ENCODE measurements around the gene TNFAIP8.
A peak's percentile ranks its signal among the peaks of the same experiment; 100 is the strongest.

Gene TNFAIP8

DNA sequence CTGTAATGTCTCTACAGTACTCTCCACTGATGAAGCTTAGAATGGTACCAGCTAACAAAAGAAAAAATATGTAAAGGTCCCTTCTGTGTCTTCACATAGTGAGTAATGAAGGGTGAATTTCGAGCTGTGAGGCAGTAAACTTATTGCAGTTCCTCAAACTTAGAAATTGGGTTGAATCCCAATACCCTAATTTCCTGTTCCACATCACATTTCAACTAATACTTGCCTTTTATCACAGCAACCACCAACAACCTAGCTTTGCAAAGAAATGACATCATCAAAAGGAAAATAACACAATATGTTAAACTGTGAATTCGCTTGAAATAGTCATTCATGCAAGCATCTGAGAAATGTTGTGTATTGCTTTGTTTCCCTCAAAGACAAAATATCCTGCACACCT is 9.4 kb upstream of the TNFAIP8 start:
- DNase-seq (ENCODE audit: low read depth): no peak

DNA sequence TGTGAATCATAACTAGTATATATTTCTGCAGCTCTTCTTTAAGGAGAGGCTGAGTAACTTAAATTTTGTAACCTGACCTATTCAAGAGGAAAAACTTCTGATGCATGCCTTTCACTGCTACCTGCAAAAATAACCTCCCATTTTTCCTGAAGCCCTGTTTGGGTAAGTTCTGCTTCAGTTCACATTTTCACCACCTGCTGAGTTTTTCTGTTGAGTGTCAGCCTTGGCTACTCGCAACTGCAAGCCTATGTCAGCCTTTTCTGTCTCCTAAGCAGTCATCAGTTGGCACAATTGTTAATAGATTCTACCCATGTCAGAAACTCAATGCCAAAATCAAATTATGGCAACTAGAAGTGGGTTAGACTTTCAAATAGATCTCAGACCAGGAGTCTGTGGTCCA is 8.2 kb upstream of the TNFAIP8 start:
- DNase-seq (ENCODE audit: low read depth): no peak

GRCh38 chr5:119347991-119348390 is 7.8 kb upstream of the TNFAIP8 start:
- no peak for DNase-seq (ENCODE audit: low read depth)

DNA sequence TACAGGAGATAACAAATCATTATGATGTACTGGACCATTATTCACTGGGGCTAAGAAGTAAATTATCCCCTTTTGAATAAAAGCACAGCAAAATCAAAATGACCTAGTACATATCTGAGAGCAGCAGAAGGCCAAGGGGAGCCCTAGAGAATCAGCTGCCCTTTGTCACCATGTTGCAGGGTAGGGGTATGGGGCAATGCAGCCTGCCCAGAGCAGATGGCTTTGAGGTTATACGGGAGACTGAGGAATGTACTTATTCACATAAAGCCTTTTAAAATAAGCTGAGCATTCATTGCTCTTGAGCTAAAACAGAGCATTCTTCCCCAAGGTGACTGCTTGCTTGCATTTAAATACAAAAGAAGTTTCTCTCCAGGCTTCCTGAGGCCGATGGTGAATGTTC is 2.6 kb upstream of the TNFAIP8 start:
- no peak for DNase-seq (ENCODE audit: low read depth)

GRCh38 chr5:119353686-119354366 is 2.0 kb upstream of the TNFAIP8 start:
- DNase-seq (ENCODE audit: low read depth): no peak

- no peak for DNase-seq (ENCODE audit: low read depth)
Measured at GRCh38 chr5:119354537-119355243, 1.1 kb upstream of the TNFAIP8 start.

DNA sequence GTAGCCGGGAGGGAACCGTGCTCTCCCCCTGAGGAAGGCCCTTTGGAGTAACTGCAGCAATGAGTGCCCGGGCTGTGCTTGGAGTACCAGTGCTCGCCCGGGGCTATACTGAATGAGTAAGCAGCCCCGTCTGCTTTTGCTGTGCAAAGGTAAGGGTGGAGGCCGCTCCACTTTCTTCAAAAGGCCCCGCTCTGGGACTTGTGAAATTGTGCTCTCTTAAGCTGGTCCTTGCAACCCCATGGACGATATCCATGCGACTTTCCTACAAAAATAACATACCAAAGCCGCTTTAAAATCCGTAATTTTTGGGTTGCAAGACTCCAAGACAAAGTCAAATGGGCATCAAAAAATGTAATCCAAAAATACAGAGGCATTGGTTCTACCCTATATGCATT is 578 bp upstream of the TNFAIP8 start:
- peak; percentile 37 for DNase-seq (ENCODE audit: low read depth)

- no peak for DNase-seq (ENCODE audit: low read depth)
Measured at GRCh38 chr5:119356612-119357188, 881 bp downstream of the TNFAIP8 start.

DNA sequence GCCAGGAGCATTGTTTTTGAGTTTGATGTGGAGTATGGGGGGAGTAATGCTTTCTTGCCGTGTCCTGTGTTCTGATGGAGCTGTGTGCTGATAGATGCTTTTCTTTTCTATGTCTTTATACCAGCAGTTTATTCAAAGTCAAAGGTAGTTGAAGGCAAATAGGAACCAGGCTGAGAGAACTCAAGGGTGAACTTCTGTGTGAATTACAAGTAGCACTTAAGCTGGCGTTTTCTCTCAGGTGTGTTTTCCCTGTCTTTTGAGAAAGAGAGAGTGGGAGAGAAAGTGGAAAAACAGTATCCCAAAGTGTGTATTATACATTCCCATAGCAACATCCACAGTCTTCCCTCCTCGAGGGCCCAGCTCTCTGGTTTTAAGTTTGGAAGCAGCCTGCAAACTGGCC is 1.5 kb downstream of the TNFAIP8 start:
- no peak for DNase-seq (ENCODE audit: low read depth)

DNA sequence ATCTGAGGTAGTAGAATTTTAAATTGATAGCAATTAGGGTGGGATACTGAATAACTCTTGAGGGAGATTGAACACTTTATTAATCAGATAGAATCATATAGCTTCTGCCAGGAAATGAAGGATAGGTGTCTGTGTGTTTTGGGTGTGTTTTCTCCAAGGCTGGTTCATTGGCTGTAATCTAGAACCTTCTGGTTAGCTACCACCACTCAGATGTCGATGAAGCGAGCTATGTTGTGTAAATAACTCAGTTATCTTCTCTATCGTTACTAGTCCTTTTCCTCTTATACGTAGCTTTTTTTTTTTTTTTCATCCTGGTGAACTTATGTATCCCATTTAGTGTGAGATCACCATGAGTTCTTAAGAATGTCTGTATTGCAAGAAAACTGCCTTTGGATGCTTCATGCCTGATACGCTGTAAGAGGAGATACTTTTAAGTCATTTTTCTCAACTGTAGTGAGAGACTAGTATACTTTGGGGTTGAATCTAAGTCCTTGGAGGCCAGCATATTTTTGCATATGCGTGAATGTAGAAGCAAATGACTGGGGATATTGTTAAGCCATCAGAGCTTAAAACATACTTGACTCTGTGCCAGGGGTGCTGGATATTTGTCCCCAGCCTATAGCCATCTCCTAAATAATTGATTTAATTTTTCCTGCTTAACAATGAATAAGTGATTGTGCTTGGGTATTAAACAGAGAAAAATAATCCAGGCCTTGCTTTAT is 2.1 kb downstream of the TNFAIP8 start:
- no peak for DNase-seq (ENCODE audit: low read depth)

- no peak for DNase-seq (ENCODE audit: low read depth)
Measured at GRCh38 chr5:119358530-119358900, 2.7 kb downstream of the TNFAIP8 start.

DNA sequence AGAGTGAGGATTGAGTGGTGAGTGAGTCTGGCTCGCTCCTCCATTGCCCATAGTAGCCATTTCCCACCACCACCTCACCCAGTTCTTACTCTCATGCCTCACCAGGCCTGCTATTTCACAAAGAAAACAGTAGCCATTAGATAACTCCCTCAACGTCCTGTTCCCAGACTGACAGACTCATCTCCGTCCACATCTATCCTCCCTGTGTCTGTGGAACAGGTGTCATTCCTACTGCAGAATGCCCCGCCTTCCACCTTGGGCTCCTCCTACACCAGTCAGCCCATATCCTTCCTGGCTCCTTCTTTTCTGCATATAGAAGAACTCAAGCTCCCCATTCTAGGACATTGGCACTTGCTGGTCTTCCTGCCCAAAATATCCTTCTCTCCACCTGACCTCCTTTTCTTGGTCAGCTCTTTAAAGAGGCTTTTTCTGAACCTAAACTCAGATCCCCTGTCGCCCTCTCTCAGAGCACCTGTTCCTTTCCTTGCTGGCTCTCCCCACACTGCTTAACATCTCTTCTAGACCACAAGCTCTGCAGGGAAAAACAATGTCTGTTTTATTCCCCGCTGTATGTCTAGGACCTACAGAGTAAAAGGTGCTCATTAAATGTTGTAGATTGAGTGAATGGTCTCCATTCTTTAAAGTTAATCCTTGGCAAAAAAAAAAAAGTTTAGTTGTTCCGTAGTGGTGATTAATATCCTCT is 3.2 kb downstream of the TNFAIP8 start:
- no peak for DNase-seq (ENCODE audit: low read depth)

GRCh38 chr5:119359737-119360413 is 4.1 kb downstream of the TNFAIP8 start:
- no peak for DNase-seq (ENCODE audit: low read depth)

GRCh38 chr5:119360905-119361593 is 5.2 kb downstream of the TNFAIP8 start:
- no peak for DNase-seq (ENCODE audit: low read depth)

GRCh38 chr5:119361594-119362125 is 5.8 kb downstream of the TNFAIP8 start:
- no peak for DNase-seq (ENCODE audit: low read depth)

GRCh38 chr5:119362714-119363113 is 6.9 kb downstream of the TNFAIP8 start:
- no peak for DNase-seq (ENCODE audit: low read depth)

GRCh38 chr5:119363271-119363670 is 7.5 kb downstream of the TNFAIP8 start:
- no peak for DNase-seq (ENCODE audit: low read depth)

DNA sequence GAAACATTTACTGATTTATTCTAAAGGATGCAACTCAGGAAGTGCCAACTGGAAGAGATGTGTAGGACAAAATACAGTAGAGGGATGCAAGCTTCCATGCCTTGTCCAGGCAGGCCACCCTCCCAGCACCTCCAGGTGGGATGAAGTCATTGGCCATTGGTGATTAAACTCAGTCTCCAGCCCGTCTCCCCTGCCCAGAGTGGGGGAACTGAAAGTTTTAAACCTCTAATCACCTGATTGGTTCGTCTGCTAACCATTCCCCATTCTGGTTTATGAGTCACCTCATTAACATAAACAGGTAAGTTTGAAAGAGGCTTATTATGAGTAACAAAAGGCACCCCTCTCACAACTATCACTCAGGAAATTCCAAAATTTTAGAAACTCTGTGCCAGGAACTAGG is 8.1 kb downstream of the TNFAIP8 start:
- no peak for DNase-seq (ENCODE audit: low read depth)

DNA sequence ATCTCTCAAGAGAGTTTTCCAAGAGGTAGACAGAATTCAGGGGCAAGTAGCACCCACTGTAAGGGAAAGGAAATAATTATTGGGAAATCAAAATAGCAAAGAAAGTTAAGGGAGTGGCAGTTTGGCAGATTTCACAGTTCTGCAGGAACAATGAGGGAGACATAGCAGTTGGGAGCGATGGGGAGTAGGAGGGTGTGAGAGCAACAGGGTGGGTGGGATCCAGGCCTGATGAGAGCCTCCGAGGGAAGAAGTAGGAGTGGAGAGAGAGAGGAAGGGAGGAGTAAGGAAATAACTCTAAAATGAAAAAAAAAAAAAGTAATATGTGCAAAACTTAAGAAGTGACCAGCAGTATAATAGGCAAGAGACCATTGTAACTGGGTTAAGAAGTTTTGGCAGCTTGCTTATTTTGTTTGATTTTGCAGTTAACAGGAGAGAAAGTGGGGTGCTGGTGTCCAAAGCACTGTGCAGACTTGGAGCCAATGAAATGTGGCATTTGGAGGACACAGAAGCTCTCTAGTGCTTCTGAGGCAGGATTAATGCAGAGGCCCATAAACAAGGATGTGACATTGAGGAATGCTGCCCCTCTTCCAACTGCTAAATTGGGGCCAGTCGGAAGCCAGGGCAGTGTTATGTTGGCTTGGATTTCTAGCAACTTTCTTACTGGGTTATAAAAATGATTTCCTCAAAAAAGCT is 10.2 kb downstream of the TNFAIP8 start:
- DNase-seq (ENCODE audit: low read depth): no peak

DNA sequence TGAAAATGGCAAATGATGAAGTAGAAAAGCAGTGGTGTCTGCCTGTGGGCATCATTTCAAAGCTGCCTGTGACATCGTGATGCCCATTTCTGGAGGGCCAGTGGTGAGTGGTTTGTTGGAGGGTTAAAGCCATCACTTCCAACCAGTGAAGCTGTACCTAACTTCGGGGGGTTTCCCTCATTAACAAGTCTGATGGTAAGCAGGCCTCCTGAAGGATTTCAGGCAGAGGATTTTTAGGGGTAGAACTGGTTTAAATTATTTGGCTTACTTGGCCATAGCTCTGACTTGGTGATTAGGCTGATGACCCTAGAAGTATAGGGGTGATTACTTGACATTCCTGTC is 10.7 kb downstream of the TNFAIP8 start:
- DNase-seq (ENCODE audit: low read depth): no peak

Data from T follicular helper cell (primary cell).